Measurements from ENCODE around the gene SHF. TPM values are rescaled to one million over a fixed set of nuclear protein-coding genes. Genes with fewer than 3 reads are reported as not detected.
A peak's percentile ranks its signal among the peaks of the same experiment; 100 is the strongest.

SHF gene
- total RNA-seq, 1 donor from 2014 or later = 61.1 TPM

DNA sequence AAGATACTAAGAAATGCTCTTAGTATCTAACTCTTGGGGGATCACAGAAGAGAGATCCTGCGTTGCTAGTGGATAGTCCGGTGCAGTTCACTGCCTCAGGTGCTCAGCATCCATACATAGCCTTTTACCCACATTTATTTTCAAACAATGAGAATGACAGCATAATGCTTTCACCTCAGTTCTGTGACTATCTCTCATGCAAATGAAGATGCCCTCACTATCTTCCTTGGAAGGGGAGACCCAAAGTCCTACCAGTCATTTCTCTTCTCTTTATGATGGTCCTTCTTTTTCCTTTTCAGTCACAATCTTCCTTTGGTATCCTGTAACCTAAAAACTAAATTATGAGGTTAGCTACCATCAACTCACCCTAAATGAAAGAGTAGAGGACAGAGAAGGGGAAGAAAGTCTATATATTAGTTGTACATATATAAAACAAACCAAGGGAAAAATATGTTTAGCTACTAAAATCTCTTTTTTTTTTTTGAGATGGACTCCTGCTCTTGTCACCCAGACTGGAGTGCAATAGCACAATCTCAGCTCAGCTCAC, 33.4 kb upstream of the SHF start:
- H3K36me3 Mint-ChIP-seq (ENCODE audit: insufficient read depth) = no peaks in the 10 kb centered on the region
- peaks cover 4% of the 10 kb centered on the region for H3K9me3 Mint-ChIP-seq (ENCODE audit: low read depth)
- H3K4me3 Mint-ChIP-seq (ENCODE audit: low read depth) = no peak overlapping the region
- no peak overlapping the region for H3K27ac Mint-ChIP-seq
- peaks cover 14% of the 10 kb centered on the region for H3K4me1 Mint-ChIP-seq (ENCODE audit: low read depth)
- peaks cover 2% of the 10 kb centered on the region for H3K27me3 Mint-ChIP-seq
- DNase-seq (ENCODE audit: low spot score, unreplicated experiment) = no peak
- TF ChIP-seq CTCF (IDR thresholded peaks at IDR 0.05; ENCODE audit: unreplicated experiment) = no peak

DNA sequence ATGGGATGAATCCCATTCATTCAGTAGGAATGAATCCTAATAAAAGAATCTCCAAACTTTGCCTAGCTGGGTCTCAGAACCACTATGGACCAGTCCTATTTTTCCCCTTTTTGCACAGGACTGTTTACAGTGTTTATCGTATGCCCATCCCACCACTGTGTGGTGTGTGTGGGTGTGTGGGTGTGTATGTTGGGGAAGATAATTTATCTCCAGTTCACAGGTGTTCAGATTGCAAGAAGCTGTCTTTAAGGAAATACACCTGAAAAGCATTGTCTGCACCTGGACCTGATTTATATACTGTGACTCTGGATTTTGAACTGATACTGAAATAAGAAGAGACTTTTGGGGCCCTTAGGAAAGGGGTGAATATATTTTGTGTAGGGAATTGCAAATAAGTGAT, 24.7 kb upstream of the SHF start:
- Mint-ChIP-seq H3K4me3 (ENCODE audit: low read depth) (no peak overlapping the region), H3K27ac (no peak overlapping the region), H3K9me3 (ENCODE audit: low read depth) (no peaks in the 10 kb centered on the region), H3K4me1 (ENCODE audit: low read depth) (no peaks in the 10 kb centered on the region), H3K27me3 (no peaks in the 10 kb centered on the region), H3K36me3 (ENCODE audit: insufficient read depth) (no peaks in the 10 kb centered on the region)
- no peak for DNase-seq (ENCODE audit: low spot score, unreplicated experiment)
- TF ChIP-seq CTCF (IDR thresholded peaks at IDR 0.05; ENCODE audit: unreplicated experiment) = no peak

DNA sequence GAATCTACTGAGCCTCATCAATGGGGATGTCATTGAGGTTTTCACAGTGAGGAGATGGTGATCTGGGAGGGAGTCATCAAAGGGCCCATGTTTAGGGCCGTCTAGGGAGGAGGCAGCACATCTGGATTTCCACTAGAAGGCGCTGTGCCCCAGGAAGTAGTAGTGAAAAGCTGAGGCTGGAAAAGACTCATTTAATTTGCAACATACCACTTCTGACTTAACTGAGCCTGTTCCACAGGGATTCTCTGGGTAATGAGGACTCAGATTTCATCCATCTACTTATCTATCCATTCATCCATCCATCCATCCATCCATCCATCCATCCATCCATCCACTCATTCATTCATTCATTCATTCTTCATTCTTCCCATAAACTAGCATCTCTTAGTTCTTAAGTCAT, 17.4 kb upstream of the SHF start:
- H3K4me3 Mint-ChIP-seq (ENCODE audit: low read depth) = no peak overlapping the region
- DNase-seq (ENCODE audit: low spot score, unreplicated experiment) = peak; percentile 47
- H3K27ac Mint-ChIP-seq = no peak overlapping the region
- peak; percentile 88 for TF ChIP-seq CTCF (IDR thresholded peaks at IDR 0.05; ENCODE audit: unreplicated experiment)
- no peaks in the 10 kb centered on the region for H3K36me3 Mint-ChIP-seq (ENCODE audit: insufficient read depth)
- H3K27me3 Mint-ChIP-seq = no peaks in the 10 kb centered on the region
- H3K4me1 Mint-ChIP-seq (ENCODE audit: low read depth) = no peaks in the 10 kb centered on the region
- H3K9me3 Mint-ChIP-seq (ENCODE audit: low read depth) = no peaks in the 10 kb centered on the region

DNA sequence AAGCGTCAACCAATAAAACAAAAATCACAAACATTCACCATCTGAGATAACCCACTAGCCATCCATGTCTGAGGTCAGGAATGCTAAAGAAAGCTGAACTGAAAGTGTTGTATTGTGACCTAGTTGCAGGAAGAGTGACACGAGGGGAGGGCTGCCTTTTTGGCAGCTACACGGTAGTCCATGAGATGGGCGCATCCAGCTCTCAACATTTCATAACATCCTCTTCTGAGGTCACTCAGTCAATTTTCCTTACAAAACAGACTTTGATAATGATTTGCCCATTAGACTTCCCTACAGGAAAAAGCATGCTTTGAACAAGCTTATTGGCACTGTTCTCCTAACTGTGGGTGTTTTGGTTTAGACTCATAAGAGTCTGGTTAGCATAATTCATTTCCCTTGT, 15.4 kb upstream of the SHF start:
- H3K4me1 Mint-ChIP-seq (ENCODE audit: low read depth) = peaks cover 3% of the 10 kb centered on the region
- no peak overlapping the region for H3K4me3 Mint-ChIP-seq (ENCODE audit: low read depth)
- TF ChIP-seq CTCF (IDR thresholded peaks at IDR 0.05; ENCODE audit: unreplicated experiment) = no peak
- H3K9me3 Mint-ChIP-seq (ENCODE audit: low read depth) = no peaks in the 10 kb centered on the region
- no peak overlapping the region for H3K27ac Mint-ChIP-seq
- H3K36me3 Mint-ChIP-seq (ENCODE audit: insufficient read depth) = no peaks in the 10 kb centered on the region
- no peaks in the 10 kb centered on the region for H3K27me3 Mint-ChIP-seq
- no peak for DNase-seq (ENCODE audit: low spot score, unreplicated experiment)

DNA sequence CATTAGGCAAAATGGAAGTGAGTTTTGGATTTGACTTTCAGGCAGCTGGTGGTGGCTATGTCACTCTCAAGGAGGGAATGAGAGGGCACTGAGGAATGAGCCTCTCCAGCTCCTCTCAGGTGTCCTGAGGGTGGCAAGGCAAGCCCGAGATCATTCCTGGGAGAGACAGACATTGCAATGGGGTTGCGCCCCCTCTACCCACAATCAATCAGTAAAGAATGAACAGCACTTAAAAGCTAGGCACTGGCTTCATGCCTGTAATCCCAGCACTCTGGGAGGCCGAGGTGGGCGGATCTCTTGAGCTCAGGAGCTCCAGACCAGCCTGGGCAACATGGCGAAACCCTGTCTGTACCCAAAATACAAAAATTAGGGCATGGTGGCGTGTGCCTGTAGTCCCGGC, 14.1 kb upstream of the SHF start:
- TF ChIP-seq CTCF (IDR thresholded peaks at IDR 0.05; ENCODE audit: unreplicated experiment) = no peak
- H3K4me1 Mint-ChIP-seq (ENCODE audit: low read depth) = peaks cover 3% of the 10 kb centered on the region
- H3K27ac Mint-ChIP-seq = no peak overlapping the region
- H3K4me3 Mint-ChIP-seq (ENCODE audit: low read depth) = no peak overlapping the region
- no peaks in the 10 kb centered on the region for H3K9me3 Mint-ChIP-seq (ENCODE audit: low read depth)
- no peaks in the 10 kb centered on the region for H3K27me3 Mint-ChIP-seq
- no peak for DNase-seq (ENCODE audit: low spot score, unreplicated experiment)
- H3K36me3 Mint-ChIP-seq (ENCODE audit: insufficient read depth) = no peaks in the 10 kb centered on the region
